ENCODE measurements around the gene MEX3A.

Gene MEX3A

DNA sequence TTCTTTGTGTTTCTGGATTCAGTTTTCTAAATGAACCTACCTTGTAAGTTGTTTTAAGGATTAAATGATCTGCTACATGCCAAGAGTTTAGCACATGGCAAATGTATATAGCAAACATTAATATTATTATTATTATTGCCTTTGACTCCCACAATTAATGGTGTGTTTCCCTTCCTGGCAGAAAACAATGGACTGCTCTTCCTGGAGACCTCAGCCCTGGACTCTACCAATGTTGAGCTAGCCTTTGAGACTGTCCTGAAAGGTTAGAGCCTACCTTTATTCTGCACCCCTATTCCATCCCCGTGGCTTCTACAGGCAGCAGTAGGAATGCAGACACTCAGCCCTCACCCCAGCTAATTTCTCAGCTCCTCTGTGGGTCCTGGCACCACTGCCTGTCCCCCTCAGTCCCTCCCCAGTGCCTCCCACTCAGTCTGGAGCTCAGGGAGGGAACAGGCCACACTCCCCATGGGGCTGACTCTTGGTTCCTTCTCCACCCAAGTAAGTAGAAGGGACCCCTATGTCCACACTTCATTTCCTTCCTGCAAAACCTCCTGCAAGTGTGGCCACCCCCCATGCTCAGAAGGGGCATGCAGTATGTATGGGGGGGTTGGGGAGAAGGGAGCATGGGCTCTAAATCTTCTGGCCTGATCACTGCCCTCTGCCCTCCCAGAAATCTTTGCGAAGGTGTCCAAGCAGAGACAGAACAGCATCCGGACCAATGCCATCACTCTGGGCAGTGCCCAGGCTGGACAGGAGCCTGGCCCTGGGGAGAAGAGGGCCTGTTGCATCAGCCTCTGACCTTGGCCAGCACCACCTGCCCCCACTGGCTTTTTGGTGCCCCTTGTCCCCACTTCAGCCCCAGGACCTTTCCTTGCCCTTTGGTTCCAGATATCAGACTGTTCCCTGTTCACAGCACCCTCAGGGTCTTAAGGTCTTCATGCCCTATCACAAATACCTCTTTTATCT lies 12.5 kb downstream of the MEX3A start:
- no peak for DNase-seq
- peaks cover 16% of the 10 kb centered on the region for H3K36me3 ChIP-seq
- TF ChIP-seq, protein P1, sequence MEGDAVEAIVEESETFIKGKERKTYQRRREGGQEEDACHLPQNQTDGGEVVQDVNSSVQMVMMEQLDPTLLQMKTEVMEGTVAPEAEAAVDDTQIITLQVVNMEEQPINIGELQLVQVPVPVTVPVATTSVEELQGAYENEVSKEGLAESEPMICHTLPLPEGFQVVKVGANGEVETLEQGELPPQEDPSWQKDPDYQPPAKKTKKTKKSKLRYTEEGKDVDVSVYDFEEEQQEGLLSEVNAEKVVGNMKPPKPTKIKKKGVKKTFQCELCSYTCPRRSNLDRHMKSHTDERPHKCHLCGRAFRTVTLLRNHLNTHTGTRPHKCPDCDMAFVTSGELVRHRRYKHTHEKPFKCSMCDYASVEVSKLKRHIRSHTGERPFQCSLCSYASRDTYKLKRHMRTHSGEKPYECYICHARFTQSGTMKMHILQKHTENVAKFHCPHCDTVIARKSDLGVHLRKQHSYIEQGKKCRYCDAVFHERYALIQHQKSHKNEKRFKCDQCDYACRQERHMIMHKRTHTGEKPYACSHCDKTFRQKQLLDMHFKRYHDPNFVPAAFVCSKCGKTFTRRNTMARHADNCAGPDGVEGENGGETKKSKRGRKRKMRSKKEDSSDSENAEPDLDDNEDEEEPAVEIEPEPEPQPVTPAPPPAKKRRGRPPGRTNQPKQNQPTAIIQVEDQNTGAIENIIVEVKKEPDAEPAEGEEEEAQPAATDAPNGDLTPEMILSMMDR (IDR thresholded peaks at IDR 0.05; ENCODE audit: low read depth, low read length): no peak
- no peak overlapping the region for H3K27ac ChIP-seq
- H3K4me3 ChIP-seq (ENCODE audit: low read depth, low read length): no peak overlapping the region
- no peaks in the 10 kb centered on the region for H3K9me3 ChIP-seq (ENCODE audit: severe bottlenecking)
- H3K27me3 ChIP-seq (ENCODE audit: insufficient read depth, low read depth, severe bottlenecking): no peaks in the 10 kb centered on the region

DNA sequence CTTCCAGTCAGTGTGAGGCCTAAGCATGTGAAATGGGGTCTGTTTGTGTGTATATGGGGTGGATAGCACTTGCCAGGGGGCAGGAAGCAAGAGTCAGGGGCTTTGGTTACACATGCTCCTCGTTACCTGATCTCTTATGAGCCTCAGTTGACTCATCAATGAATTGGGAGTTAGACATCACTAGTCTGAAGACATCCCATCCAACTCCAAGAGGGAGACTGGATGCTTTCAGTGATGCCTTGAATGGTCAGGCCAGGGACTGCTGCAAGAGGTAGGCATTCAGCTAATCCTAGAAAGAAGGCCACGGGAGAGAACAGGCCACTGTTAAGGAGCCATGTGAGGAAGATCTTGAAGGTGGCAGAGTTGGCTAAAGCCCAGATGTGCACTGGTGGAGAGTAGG lies 15.0 kb downstream of the MEX3A start:
- Histone ChIP-seq H3K4me3 (ENCODE audit: low read depth, low read length) (no peak overlapping the region), H3K9me3 (ENCODE audit: severe bottlenecking) (no peaks in the 10 kb centered on the region), H3K27me3 (ENCODE audit: insufficient read depth, low read depth, severe bottlenecking) (no peaks in the 10 kb centered on the region), H3K36me3 (no peaks in the 10 kb centered on the region), H3K27ac (no peak overlapping the region)
- DNase-seq: no peak
- TF ChIP-seq, protein P1 (IDR thresholded peaks at IDR 0.05; ENCODE audit: low read depth, low read length): no peak

DNA sequence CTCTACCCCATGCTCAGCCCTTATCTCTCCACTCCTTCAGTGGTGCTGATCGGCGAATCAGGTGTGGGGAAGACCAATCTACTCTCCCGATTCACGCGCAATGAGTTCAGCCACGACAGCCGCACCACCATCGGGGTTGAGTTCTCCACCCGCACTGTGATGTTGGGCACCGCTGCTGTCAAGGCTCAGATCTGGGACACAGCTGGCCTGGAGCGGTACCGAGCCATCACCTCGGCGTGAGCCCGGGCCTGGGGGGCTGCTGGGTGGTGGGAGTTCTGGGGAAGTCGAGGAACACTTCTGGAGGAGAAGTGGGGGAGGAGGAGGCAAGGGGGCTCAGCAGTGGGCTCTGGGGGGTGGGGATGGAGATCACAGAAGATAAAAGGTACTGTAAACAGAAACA lies 16.4 kb downstream of the MEX3A start:
- Histone ChIP-seq H3K36me3 (no peaks in the 10 kb centered on the region), H3K4me3 (ENCODE audit: low read depth, low read length) (no peak overlapping the region), H3K27me3 (ENCODE audit: insufficient read depth, low read depth, severe bottlenecking) (no peaks in the 10 kb centered on the region), H3K27ac (no peak overlapping the region), H3K9me3 (ENCODE audit: severe bottlenecking) (no peaks in the 10 kb centered on the region)
- TF ChIP-seq, protein P1 (IDR thresholded peaks at IDR 0.05; ENCODE audit: low read depth, low read length): no peak
- no peak for DNase-seq

DNA sequence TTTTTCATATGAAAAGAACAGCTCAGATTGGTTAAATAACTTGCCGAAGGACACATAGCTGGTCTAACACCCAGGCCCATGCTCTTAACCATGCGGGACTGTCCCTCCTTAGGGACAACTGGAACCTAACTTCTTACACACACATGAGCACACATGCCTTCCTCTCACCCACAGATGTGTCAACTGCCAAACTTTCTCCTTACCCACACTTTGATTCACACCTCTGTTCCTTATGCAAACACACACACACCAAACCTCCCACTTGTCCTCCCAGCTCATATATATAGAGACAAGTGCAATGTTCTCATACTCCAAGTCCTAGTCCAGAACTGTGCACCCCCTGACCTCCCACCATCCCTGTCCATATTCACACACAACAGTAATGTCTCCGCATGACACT lies 17.1 kb downstream of the MEX3A start:
- Histone ChIP-seq H3K27me3 (ENCODE audit: insufficient read depth, low read depth, severe bottlenecking) (no peaks in the 10 kb centered on the region), H3K9me3 (ENCODE audit: severe bottlenecking) (no peaks in the 10 kb centered on the region), H3K27ac (no peak overlapping the region), H3K4me3 (ENCODE audit: low read depth, low read length) (no peak overlapping the region), H3K36me3 (no peaks in the 10 kb centered on the region)
- no peak for DNase-seq
- TF ChIP-seq, protein P1 (IDR thresholded peaks at IDR 0.05; ENCODE audit: low read depth, low read length): no peak

DNA sequence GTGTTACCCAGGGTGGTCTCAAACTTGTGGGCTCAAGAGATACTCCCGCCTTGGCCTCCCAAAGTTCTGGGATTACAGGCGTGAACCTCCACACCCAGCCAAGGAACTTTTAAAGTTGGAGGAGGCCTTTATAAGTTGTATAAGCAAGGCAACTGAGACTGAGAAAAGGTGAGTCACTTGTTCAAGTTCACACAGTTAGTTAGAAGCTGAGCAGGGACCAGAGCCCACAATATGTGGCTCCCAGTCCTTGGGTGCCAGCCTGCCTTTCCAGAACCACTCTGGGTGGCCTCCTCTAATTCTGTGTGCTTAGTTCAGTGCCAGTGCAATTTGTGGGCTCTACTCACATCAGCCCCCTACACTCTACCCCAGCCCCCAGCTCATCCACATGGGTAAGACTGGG lies 17.6 kb downstream of the MEX3A start:
- H3K9me3 ChIP-seq (ENCODE audit: severe bottlenecking): no peaks in the 10 kb centered on the region
- TF ChIP-seq, protein P1 (IDR thresholded peaks at IDR 0.05; ENCODE audit: low read depth, low read length): no peak

DNA sequence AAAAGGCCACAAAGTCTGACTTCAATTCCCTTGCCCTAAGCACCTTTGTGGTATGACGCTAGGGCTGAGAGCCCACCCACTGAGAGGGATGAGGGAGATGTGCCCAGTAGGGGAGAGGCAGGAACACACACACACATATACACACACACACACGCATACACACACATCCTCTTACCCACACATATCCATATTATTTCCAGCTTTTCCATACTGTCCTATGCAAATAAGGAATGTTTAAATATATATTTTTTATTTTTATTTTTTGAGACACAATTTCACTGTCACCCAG lies 18.3 kb downstream of the MEX3A start:
- TF ChIP-seq, protein P1 (IDR thresholded peaks at IDR 0.05; ENCODE audit: low read depth, low read length): no peak
- no peak overlapping the region for H3K27ac ChIP-seq
- H3K36me3 ChIP-seq: no peaks in the 10 kb centered on the region
- H3K4me3 ChIP-seq (ENCODE audit: low read depth, low read length): no peak overlapping the region
- H3K27me3 ChIP-seq (ENCODE audit: insufficient read depth, low read depth, severe bottlenecking): no peaks in the 10 kb centered on the region
- DNase-seq: no peak
- no peaks in the 10 kb centered on the region for H3K9me3 ChIP-seq (ENCODE audit: severe bottlenecking)

More for the DNA sequence above, 17.6 kb downstream of the MEX3A start:
- no peaks in the 10 kb centered on the region for H3K36me3 ChIP-seq
- no peaks in the 10 kb centered on the region for H3K27me3 ChIP-seq (ENCODE audit: insufficient read depth, low read depth, severe bottlenecking)
- no peak overlapping the region for H3K27ac ChIP-seq
- H3K4me3 ChIP-seq (ENCODE audit: low read depth, low read length): no peak overlapping the region
- DNase-seq: no peak

Measured in WERI-Rb-1 (cell line).